ENCODE results near the gene DSCAML1. TPM values are rescaled to one million over a fixed set of nuclear protein-coding genes. Genes with fewer than 3 reads are reported as not detected.
A peak's percentile ranks its signal among the peaks of the same experiment; 100 is the strongest.

The DSCAML1 gene
- total and polyA plus RNA-seq, 2 of the 8 experiments (the other 6 are each of a cell fraction or from before 2014, with no cell fraction given) = 0.19 to 0.24 TPM

GRCh38 chr11:117759305-117759704 is 37.7 kb downstream of the DSCAML1 start:
- H3K27me3 ChIP-seq (replicated peaks in 1 of 4; ENCODE audit: control insufficient read depth in 3 of 4, extremely low read depth in 1 of 4, insufficient read depth in 3 of 4, low read length in 3 of 4) = no peaks in the 10 kb centered on the region
- H3K23ac ChIP-seq (ENCODE audit: insufficient read length) = no peak overlapping the region
- H4K20me1 ChIP-seq (replicated peaks in 1 of 2; ENCODE audit: control insufficient read depth in 1 of 2, insufficient read depth in 2 of 2, low read length in 2 of 2) = no peaks in the 10 kb centered on the region
- no peak overlapping the region for H2BK12ac ChIP-seq (ENCODE audit: low read depth, low read length)
- no peak overlapping the region for H2BK20ac ChIP-seq (ENCODE audit: low read length)
- no peak overlapping the region for H3K14ac ChIP-seq (ENCODE audit: insufficient read length)
- H3K56ac ChIP-seq (replicated peaks; ENCODE audit: insufficient read length, low read depth, low read length) = no peak overlapping the region
- H3K4me1 ChIP-seq (replicated peaks in 1 of 4; ENCODE audit: control insufficient read depth in 3 of 4, insufficient read depth in 4 of 4, low read length in 3 of 4) = peaks cover 0 to 14% (median 7%) of the 10 kb centered on the region in 4 experiments; a peak in 5 of 7 replicates
- peak overlapping the region; percentile 2; the same call in 1 of the 2 replicates for H2AFZ ChIP-seq (ENCODE audit: low read length)
- no peak overlapping the region for H4K91ac ChIP-seq (replicated peaks; ENCODE audit: insufficient read length, low read length)
- H3K4me2 ChIP-seq (ENCODE audit: insufficient read depth in 1 of 2, low read depth in 2 of 2, low read length in 2 of 2) = peak overlapping the region in 1 of 2 experiments; percentile 4; a peak in 1 of 4 replicates
- no peak overlapping the region for H4K8ac ChIP-seq (ENCODE audit: extremely low read depth, insufficient read depth, low read length)
- WGBS, 2 experiments (ENCODE audit: extremely low coverage in 1 of 2, insufficient coverage in 1 of 2, insufficient read length in 1 of 2, insufficient replicate concordance in 2 of 2, low coverage in 1 of 2, low lambda C conversion rate in 2 of 2, missing lambda C conversion rate in 1 of 2) = 42% methylated on average over 8 of the region's 8 CpGs; no CpG with 5 or more reads in 1 of the 2 experiments
- no peak overlapping the region for H4K5ac ChIP-seq (ENCODE audit: insufficient read length, low read depth, low read length)
- no peak overlapping the region for H3K4me3 ChIP-seq (ENCODE audit: extremely low read depth in 1 of 4, insufficient read depth in 2 of 4, low read depth in 3 of 4, low read length in 4 of 4)
- no peak for TF ChIP-seq EZH2 (IDR thresholded peaks at IDR 0.05; ENCODE audit: low read depth, low read length, severe bottlenecking)
- no peak for TF ChIP-seq POLR2AphosphoS5 (IDR thresholded peaks at IDR 0.05; ENCODE audit: low read depth, low read length)
- TF ChIP-seq E2F6 (IDR thresholded peaks at IDR 0.05) = peak; percentile 12; the same call in 1 of the 2 replicates
- H3K79me1 ChIP-seq (ENCODE audit: low read depth, low read length) = no peaks in the 10 kb centered on the region
- no peak overlapping the region for H2BK5ac ChIP-seq (ENCODE audit: low read depth, low read length)
- FAIRE-seq (no peak), DNase-seq (ENCODE audit: low read depth in 1 of 2, low spot score in 2 of 2) (peak in 1 of 2 experiments; percentile 53)
- CTCF ChIA-PET (ENCODE audit: partially characterized antibody) = interaction anchor here (0.9 to 1.4 kb wide), 2 partner anchors 48 to 246 kb away, joined by 3 read pairs; no protein-coding TSS in a partner anchor
- no peak overlapping the region for H2AK5ac ChIP-seq (ENCODE audit: low read depth, low read length)
- no peak overlapping the region for H3K18ac ChIP-seq (ENCODE audit: extremely low read depth, low read length)
- no peaks in the 10 kb centered on the region for H3K36me3 ChIP-seq (ENCODE audit: control insufficient read depth in 2 of 4, insufficient read depth in 4 of 4, low read length in 3 of 4)
- no peak overlapping the region for H3K27ac ChIP-seq (ENCODE audit: low read depth, low read length)
- no peaks in the 10 kb centered on the region for H3K9me3 ChIP-seq (ENCODE audit: insufficient read depth in 2 of 2, low read depth in 1 of 2, low read length in 1 of 2)
- no peaks in the 10 kb centered on the region for H3K23me2 ChIP-seq (ENCODE audit: low read depth, low read length)
- H3K9ac ChIP-seq (replicated peaks in 1 of 4; ENCODE audit: extremely low read depth in 1 of 4, low read depth in 3 of 4, low read length in 3 of 4) = no peak overlapping the region
- H3K4ac ChIP-seq (replicated peaks; ENCODE audit: insufficient read length, low read depth, low read length) = no peak overlapping the region
- no peaks in the 10 kb centered on the region for H3K79me2 ChIP-seq (ENCODE audit: control insufficient read depth in 1 of 2, insufficient read depth in 2 of 2, low read length in 2 of 2)
- POLR2A ChIA-PET (ENCODE audit: partially characterized antibody) = no interaction called here
- H2BK120ac ChIP-seq (replicated peaks; ENCODE audit: low read depth, low read length) = no peak overlapping the region
- H2BK15ac ChIP-seq (ENCODE audit: low read length) = 0 out of 2 replicates have a peak overlapping the region, but pooled peaks have one; percentile 40

All from H1 (cell line).